ENCODE data around the gene NHLRC4. TPM values are rescaled to one million over a fixed set of nuclear protein-coding genes. Genes with fewer than 3 reads are reported as not detected.

NHLRC4 gene
- total and polyA plus RNA-seq, 2 of the 13 experiments (the other 11 are each of a cell fraction or from before 2014, with no cell fraction given): 0.40 to 0.59 TPM

DNA sequence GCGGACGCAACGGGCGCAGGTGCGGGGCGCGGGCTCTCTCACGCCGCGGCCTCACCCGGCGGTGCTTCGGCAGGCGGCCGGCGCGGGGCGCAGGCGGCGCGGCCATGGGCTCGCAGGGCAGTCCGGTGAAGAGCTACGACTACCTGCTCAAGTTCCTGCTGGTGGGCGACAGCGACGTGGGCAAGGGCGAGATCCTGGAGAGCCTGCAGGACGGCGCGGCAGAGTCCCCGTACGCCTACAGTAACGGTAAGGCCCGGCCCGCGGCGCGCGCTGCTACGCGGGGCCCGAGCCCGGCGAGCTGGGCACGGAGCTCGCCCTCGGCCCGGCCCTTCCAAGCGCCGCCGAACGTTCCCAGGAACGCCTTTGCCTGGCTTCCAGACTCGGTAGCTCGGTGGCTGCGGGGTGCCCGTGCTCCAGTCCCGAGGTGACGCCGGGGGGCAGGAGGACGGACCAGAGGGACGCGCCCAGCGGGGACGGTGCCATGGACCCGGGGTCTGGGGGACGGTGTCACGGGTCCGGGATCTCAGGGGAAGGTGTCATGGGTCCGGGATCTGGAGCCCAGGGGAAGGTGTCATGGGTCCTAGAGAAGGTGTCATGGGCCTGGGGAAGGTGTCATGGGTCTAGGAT lies 23.5 kb downstream of the NHLRC4 start (continued):
- TF ChIP-seq TRAFD1 (CRISPR knock-in tag; IDR thresholded peaks at IDR 0.05; ENCODE audit: borderline replicate concordance) (no peak), SAFB2 (CRISPR knock-in tag; IDR thresholded peaks at IDR 0.05; ENCODE audit: borderline replicate concordance, low read depth) (0 out of 2 replicates have a peak, but pooled peaks have one; percentile 50), SKI (IDR thresholded peaks at IDR 0.05; ENCODE audit: partially characterized antibody) (peak; percentile 29), RELA (CRISPR knock-in tag; IDR thresholded peaks at IDR 0.05) (no peak), ZNF274 (CRISPR knock-in tag; IDR thresholded peaks at IDR 0.05) (no peak), NR2C2 (CRISPR knock-in tag; IDR thresholded peaks at IDR 0.05; ENCODE audit: borderline replicate concordance) (no peak), ZNF33B (CRISPR knock-in tag; IDR thresholded peaks at IDR 0.05) (no peak), ZFP1 (CRISPR knock-in tag; IDR thresholded peaks at IDR 0.05) (no peak), KLF13 (CRISPR knock-in tag; IDR thresholded peaks at IDR 0.05) (no peak), NFIC (IDR thresholded peaks at IDR 0.05; ENCODE audit: low read length) (no peak), NCOA1 (CRISPR knock-in tag; IDR thresholded peaks at IDR 0.05) (no peak), SNRNP70 (IDR thresholded peaks at IDR 0.05; ENCODE audit: low read depth, low read length) (no peak), MYC (CRISPR knock-in tag; IDR thresholded peaks at IDR 0.05; ENCODE audit: borderline replicate concordance) (peak; percentile 13; the same call in 1 of the 2 replicates), SIX1 (CRISPR knock-in tag; IDR thresholded peaks at IDR 0.05; ENCODE audit: borderline replicate concordance) (no peak), ARNT (IDR thresholded peaks at IDR 0.05) (no peak), ZNF224 (CRISPR knock-in tag; IDR thresholded peaks at IDR 0.05) (no peak), ZNF253 (CRISPR knock-in tag; IDR thresholded peaks at IDR 0.05; ENCODE audit: borderline replicate concordance) (0 out of 2 replicates have a peak, but pooled peaks have one; percentile 47), RCOR2 (CRISPR knock-in tag; IDR thresholded peaks at IDR 0.05) (no peak)
- TF ChIP-seq, protein P1, sequence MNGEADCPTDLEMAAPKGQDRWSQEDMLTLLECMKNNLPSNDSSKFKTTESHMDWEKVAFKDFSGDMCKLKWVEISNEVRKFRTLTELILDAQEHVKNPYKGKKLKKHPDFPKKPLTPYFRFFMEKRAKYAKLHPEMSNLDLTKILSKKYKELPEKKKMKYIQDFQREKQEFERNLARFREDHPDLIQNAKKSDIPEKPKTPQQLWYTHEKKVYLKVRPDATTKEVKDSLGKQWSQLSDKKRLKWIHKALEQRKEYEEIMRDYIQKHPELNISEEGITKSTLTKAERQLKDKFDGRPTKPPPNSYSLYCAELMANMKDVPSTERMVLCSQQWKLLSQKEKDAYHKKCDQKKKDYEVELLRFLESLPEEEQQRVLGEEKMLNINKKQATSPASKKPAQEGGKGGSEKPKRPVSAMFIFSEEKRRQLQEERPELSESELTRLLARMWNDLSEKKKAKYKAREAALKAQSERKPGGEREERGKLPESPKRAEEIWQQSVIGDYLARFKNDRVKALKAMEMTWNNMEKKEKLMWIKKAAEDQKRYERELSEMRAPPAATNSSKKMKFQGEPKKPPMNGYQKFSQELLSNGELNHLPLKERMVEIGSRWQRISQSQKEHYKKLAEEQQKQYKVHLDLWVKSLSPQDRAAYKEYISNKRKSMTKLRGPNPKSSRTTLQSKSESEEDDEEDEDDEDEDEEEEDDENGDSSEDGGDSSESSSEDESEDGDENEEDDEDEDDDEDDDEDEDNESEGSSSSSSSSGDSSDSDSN (CRISPR knock-in tag; IDR thresholded peaks at IDR 0.05): peak; percentile 83; the same call in 1 of the 2 replicates
